ENCODE measurements around the gene PPFIBP1.

Gene PPFIBP1

GRCh38 chr12:27673101-27673718, 149.2 kb downstream of the PPFIBP1 start:
- DNase-seq: no peak

- DNase-seq: peak in 1 of 3 experiments; percentile 28
These were observed 151.0 kb downstream of the PPFIBP1 start for GRCh38 chr12:27674989-27675388.

GRCh38 chr12:27680619-27681018, 156.6 kb downstream of the PPFIBP1 start:
- DNase-seq: no peak

GRCh38 chr12:27682534-27682933, 158.5 kb downstream of the PPFIBP1 start:
- DNase-seq: no peak

GRCh38 chr12:27685274-27685673, 161.3 kb downstream of the PPFIBP1 start:
- DNase-seq: no peak

GRCh38 chr12:27686147-27686546, 162.1 kb downstream of the PPFIBP1 start:
- DNase-seq: no peak

GRCh38 chr12:27688671-27689070, 164.7 kb downstream of the PPFIBP1 start:
- no peak for DNase-seq

GRCh38 chr12:27689558-27690180, 165.7 kb downstream of the PPFIBP1 start:
- DNase-seq: no peak

GRCh38 chr12:27693403-27693802, 169.4 kb downstream of the PPFIBP1 start:
- no peak for DNase-seq

GRCh38 chr12:27695556-27696292, 171.7 kb downstream of the PPFIBP1 start:
- DNase-seq: no peak

- no peak for DNase-seq
These were observed 172.3 kb downstream of the PPFIBP1 start, which contains the start of gene REP15 for GRCh38 chr12:27696293-27696652. REP15 (plus strand) TSS chr12:27696447; CDS start chr12:27696563, 116 bp downstream.

- no peak for DNase-seq
These were observed 173.0 kb downstream of the PPFIBP1 start for GRCh38 chr12:27696864-27697564.

- DNase-seq: peak; percentile 44 to 79 (median 61)
These were observed 179.9 kb downstream of the PPFIBP1 start for GRCh38 chr12:27703720-27704452.

GRCh38 chr12:27705263-27705662, 181.3 kb downstream of the PPFIBP1 start:
- no peak for DNase-seq

- DNase-seq: no peak
These were observed 183.2 kb downstream of the PPFIBP1 start for GRCh38 chr12:27707216-27707615.

- no peak for DNase-seq
These were observed 185.4 kb downstream of the PPFIBP1 start for GRCh38 chr12:27709212-27709931.

GRCh38 chr12:27709932-27710591, 186.1 kb downstream of the PPFIBP1 start:
- DNase-seq: peak in 2 of 3 experiments; percentile 37 to 61

GRCh38 chr12:27710592-27711316, 186.7 kb downstream of the PPFIBP1 start, which contains the start of gene MRPS35:
MRPS35 (plus strand) TSS chr12:27710832; CDS start chr12:27710844, 12 bp downstream.
- peak; percentile 86 to 95 (median 94) for DNase-seq

GRCh38 chr12:27711317-27711682, 187.3 kb downstream of the PPFIBP1 start:
- peak in 2 of 3 experiments; percentile 60 to 80 for DNase-seq

GRCh38 chr12:27711967-27712366, 188.0 kb downstream of the PPFIBP1 start:
- DNase-seq: peak in 1 of 3 experiments; percentile 1
